AG09309 (cell line): Measurements from ENCODE around the gene WDFY4.

Source experiments
- DNase-seq: peaks from one replicate; pipeline ENCODE4 v3.0.0-alpha.2; 2010; ENCODE audit warnings: low read depth
- H3K4me3 ChIP-seq: 2 replicates; pipeline ENCODE4 v1.5.1; 2011; ENCODE audit warnings: mild to moderate bottlenecking, low read depth, low read length, moderate library complexity; ENCODE audit not compliant: control insufficient read depth
- TF ChIP-seq, protein P1 (sequence below): IDR thresholded peaks from 2 replicates; pipeline ENCODE4 v1.5.1; 2011; ENCODE audit warnings: mild to moderate bottlenecking, low read depth, low read length, inconsistent platforms; ENCODE audit not compliant: insufficient read depth, control insufficient read depth; ENCODE audit errors: missing control alignments

WDFY4 gene

GRCh38 chr10:48970654-48971053 lies 286.0 kb downstream of the WDFY4 start:
- TF ChIP-seq, protein P1, sequence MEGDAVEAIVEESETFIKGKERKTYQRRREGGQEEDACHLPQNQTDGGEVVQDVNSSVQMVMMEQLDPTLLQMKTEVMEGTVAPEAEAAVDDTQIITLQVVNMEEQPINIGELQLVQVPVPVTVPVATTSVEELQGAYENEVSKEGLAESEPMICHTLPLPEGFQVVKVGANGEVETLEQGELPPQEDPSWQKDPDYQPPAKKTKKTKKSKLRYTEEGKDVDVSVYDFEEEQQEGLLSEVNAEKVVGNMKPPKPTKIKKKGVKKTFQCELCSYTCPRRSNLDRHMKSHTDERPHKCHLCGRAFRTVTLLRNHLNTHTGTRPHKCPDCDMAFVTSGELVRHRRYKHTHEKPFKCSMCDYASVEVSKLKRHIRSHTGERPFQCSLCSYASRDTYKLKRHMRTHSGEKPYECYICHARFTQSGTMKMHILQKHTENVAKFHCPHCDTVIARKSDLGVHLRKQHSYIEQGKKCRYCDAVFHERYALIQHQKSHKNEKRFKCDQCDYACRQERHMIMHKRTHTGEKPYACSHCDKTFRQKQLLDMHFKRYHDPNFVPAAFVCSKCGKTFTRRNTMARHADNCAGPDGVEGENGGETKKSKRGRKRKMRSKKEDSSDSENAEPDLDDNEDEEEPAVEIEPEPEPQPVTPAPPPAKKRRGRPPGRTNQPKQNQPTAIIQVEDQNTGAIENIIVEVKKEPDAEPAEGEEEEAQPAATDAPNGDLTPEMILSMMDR, result no peak
- H3K4me3 ChIP-seq, result no peak overlapping the region
- DNase-seq, result no peak

DNA sequence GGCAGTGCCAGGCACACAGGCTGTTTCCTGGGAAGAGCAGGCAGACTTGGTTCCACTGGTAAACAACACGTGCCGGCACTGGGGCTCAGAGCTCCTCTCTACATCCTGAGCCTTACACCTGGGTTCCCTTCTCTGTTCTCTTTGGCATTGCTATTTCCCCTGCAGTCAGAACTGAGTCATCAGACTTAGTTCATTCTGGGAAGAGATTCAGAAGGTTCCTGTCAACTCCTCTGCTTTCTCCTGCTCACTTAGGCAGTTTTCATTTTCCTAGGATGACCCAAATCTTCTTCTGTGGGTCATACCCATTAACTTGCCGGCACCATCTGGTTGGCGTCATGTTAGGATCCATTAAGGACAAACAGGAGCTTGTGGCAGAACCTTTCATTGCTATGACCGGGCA lies 288.4 kb downstream of the WDFY4 start:
- TF ChIP-seq, protein P1, result no peak
- no peak for DNase-seq
- H3K4me3 ChIP-seq, result no peak overlapping the region

- TF ChIP-seq, protein P1, result no peak
- DNase-seq, result no peak
Observed at GRCh38 chr10:48974510-48975156, 290.0 kb downstream of the WDFY4 start.

GRCh38 chr10:48976196-48976595 lies 291.5 kb downstream of the WDFY4 start:
- no peak overlapping the region for H3K4me3 ChIP-seq
- TF ChIP-seq, protein P1, result peak; percentile 39
- DNase-seq, result no peak

More at GRCh38 chr10:48974510-48975156, 290.0 kb downstream of the WDFY4 start:
- H3K4me3 ChIP-seq, result no peak overlapping the region

DNA sequence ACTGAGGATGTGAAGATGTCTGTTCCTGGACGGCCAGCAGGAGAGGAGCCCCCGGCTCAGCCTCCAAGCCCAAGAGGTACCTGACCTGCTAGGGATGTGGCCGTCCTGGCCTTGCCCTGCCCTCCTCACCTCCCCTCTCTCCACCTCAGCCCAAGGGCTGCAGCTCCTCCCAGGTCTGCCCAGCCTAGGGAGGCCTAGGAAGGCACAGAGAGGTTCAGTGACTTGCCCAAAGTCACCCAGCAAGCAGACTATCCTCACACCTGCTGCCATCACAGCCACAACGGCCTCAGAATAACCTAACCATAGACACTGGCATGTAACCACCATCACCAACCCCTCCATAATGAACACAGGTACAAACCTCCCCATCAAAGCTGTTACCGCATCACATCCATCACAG lies 293.6 kb downstream of the WDFY4 start:
- TF ChIP-seq, protein P1, result no peak
- DNase-seq, result no peak
- no peak overlapping the region for H3K4me3 ChIP-seq

DNA sequence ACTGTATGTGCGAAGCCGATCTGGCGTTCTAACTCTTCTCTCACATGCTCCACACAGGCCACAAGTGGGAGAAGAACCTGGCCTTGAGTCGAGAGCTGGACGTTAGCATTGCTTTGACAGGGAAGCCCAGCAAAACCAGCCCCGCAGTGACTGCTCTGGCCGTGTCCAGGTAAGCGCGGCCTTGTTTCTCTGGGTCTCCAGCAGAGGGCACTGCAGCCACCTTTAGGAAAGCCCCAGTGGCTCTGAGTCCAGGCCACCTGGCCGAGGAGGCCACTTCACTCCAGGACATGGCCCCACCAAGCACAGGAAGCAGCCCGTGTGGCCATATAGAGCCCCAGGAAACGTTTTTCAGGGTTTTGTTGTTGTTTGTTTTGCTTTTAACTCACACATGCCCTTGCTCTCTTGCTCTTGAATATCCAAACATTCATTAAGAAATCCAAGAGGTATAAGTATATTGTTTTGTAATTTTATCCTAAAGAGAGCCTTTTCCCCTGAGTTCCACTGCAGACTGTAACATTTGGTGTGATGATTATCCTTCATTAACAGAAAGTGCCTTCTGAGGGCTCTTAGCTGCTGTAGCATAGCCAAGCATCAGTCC lies 296.7 kb downstream of the WDFY4 start:
- no peak for DNase-seq
- no peak overlapping the region for H3K4me3 ChIP-seq
- TF ChIP-seq, protein P1, result peak; percentile 86
